GM12874 (cell line): ENCODE data around the gene BARHL2.

Source experiments
- TF ChIP-seq, protein P1 (sequence below): IDR thresholded peaks from 2 replicates; pipeline ENCODE4 v1.5.1; 2011; ENCODE audit warnings: low read depth, mild to moderate bottlenecking, control low read depth, low read length, moderate library complexity; ENCODE audit not compliant: insufficient read depth

Gene BARHL2

GRCh38 chr1:90746857-90747256 is 29.8 kb upstream of the BARHL2 start:
- TF ChIP-seq, protein P1, sequence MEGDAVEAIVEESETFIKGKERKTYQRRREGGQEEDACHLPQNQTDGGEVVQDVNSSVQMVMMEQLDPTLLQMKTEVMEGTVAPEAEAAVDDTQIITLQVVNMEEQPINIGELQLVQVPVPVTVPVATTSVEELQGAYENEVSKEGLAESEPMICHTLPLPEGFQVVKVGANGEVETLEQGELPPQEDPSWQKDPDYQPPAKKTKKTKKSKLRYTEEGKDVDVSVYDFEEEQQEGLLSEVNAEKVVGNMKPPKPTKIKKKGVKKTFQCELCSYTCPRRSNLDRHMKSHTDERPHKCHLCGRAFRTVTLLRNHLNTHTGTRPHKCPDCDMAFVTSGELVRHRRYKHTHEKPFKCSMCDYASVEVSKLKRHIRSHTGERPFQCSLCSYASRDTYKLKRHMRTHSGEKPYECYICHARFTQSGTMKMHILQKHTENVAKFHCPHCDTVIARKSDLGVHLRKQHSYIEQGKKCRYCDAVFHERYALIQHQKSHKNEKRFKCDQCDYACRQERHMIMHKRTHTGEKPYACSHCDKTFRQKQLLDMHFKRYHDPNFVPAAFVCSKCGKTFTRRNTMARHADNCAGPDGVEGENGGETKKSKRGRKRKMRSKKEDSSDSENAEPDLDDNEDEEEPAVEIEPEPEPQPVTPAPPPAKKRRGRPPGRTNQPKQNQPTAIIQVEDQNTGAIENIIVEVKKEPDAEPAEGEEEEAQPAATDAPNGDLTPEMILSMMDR = no peak

- TF ChIP-seq, protein P1 = no peak
Measured at GRCh38 chr1:90745972-90746371, 28.9 kb upstream of the BARHL2 start.

DNA sequence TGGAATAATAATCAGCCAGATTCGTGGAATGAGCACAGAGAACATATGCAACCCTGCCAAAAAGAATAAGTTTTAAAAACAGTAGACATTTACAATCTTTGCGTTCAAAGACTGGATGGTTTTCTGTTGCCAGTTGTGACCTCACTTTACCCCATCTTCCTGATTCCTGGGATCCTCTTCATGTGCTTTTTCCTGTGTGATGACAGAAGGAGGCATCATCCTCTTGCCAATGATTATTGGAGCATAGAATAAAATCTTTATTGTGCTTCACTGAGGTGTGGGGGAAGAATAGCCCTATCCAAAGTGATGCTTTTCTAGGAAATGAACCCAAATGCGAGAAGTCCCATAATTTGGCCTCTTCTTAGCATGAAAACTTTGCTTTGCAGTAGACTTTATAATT is 15.0 kb upstream of the BARHL2 start:
- TF ChIP-seq, protein P1 = no peak

DNA sequence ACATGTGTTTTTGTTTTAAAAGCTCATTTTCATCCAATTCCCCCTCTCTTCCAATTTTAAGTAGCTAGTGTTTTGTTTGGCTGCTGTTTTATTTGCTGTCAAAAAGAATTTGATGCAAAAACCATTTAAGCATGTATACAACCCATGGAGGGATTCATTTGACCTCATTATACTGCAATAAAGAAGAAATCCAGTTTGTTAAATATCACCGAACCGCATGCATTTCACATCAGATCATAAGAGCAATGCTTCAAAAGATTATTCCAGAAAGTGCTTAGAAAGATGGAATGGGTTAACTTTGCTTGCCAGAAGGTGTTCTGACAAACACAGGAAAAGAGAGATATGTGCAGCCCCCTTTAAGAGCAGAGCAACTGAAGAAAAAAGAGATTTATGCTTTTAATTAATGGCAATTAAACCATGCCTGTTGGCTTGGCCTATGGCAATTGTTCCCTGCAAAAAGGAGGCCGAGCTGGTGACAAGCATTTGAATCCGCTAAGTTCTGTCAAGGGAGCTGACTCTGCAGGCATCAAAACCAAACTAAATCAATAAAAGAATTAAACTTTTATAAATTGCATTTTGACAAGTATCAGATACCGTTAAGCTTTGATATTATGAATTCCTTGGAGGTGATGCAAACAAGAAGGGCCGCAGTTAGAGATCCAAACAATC is 14.4 kb upstream of the BARHL2 start:
- TF ChIP-seq, protein P1 = no peak

GRCh38 chr1:90730243-90731022 is 13.3 kb upstream of the BARHL2 start:
- TF ChIP-seq, protein P1 = no peak

DNA sequence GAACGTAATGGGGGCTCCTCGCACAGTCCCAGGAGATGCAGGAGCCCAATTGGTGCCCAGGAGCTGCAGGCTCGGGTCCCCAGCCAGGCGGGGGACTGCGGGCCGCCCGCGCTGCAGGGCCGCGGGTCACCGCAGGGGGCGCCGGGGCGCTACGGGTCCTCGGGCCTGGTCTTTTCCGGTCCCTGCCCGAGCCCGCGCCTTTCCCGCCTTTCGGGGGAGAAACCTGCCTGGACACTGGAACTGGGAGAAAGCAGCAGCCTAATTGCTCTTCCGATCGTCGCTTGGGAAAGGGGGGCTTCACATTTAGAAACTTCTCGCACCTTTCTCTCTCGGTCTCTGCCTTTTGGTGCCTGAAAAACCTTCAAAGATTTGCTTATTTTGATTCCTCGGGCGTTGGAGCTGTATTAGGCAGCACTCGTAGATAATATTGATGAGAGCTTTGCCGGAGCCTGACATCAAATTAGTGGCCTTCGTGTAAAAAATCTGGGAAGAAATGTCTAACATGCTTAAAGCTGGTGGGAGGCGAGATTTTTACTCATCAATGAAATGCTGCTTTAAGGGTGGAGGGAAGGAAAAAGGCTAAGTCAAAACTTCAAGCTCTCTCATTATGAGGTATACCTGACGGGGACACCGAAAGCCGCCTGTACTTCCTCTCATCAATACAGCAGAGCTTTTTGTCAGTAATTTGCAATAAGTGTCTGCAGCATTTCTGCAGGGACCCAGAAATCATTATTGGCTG is 12.6 kb upstream of the BARHL2 start:
- TF ChIP-seq, protein P1 = peak; percentile 62
